HG03045 (cell line): Measurements from ENCODE around the gene TIRAP.
A peak's percentile ranks its signal among the peaks of the same experiment; 100 is the strongest.
"Not testable (repeated sequence)": the region's sequence is repeated elsewhere in the genome, so short reads cannot be mapped to it uniquely, and the experiment has no call there.

ENCODE experiments used
- ATAC-seq: cut with Tn5 transposase; IDR thresholded peaks from one replicate; pipeline ENCODE4 v1.9.1; 2021; ENCODE audit warnings: mild to moderate bottlenecking, moderate library complexity; ENCODE audit not compliant: unreplicated experiment

TIRAP gene, protein sequence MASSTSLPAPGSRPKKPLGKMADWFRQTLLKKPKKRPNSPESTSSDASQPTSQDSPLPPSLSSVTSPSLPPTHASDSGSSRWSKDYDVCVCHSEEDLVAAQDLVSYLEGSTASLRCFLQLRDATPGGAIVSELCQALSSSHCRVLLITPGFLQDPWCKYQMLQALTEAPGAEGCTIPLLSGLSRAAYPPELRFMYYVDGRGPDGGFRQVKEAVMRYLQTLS

GRCh38 chr11:126282736-126283591 is at the start of gene TIRAP:
Gene TIRAP, plus strand, starts transcription at chr11:126283093. Its CDS starts 7,802 bp downstream, at chr11:126290895.
- peak; percentile 68 for ATAC-seq

DNA sequence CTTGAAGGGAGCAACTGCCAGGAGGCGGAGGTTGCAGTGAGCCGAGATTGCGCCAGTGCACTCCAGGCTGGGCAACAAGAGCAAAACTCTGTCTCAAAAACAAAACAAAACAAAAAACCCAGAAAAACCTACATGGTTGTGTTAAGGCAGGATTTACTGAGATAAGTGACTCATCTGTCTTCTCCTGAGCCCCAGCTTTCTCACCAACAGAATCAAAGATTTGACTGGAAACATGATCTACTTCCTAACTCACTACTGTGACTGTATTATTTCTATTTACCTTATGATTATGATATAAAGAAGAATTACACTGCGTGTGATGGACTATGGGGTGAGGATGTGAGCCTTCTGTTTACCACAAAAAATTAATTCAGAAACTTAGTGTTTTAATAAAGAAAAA is 49.5 kb upstream of the TIRAP start:
- no peak for ATAC-seq

DNA sequence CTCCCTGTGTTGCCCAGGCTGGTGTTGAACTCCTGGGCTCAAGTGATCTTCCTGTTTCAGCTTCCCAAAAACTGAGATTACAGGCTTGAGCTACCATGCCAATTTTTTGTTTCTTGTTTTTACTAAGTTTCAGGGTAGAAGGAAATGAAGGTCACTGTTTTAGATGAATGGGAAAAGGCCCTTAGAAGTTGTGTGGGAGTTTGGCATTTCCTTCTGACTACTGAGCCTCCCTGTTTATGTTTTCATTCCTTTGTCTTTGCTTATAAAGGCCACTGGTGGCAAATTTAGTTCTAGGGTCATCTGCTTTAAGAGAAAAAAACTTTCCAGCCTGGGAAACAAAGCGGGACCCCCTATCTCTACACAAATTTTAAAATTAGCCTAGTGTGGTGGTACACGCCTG is 36.3 kb upstream of the TIRAP start:
- no peak for ATAC-seq

GRCh38 chr11:126253265-126253664 is 29.6 kb upstream of the TIRAP start:
- no peak for ATAC-seq

- ATAC-seq: no peak
These were observed 28.1 kb upstream of the TIRAP start for GRCh38 chr11:126254819-126255218.

DNA sequence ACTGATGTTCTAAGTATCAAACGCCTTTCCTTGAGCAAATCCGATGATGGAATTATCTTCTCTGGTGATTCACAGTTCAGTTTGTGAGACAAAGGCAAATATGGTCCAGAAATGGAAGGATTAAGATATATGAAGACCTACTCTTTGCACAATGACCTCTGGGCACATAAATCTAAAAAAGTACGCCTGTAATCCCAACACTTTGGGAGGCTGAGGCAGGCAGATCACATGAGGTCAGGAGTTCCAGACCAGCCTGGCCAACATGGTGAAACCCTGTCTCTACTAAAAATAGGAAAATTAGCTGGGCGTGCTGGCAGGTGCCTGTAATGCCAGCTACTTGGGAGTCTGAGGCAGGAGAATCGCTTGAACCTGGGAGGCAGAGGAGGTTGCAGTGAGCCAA is 27.4 kb upstream of the TIRAP start:
- not testable (repeated sequence) for ATAC-seq

GRCh38 chr11:126256216-126256615 is 26.7 kb upstream of the TIRAP start:
- no peak for ATAC-seq

- no peak for ATAC-seq
These were observed 25.7 kb upstream of the TIRAP start for GRCh38 chr11:126257144-126257543.

- no peak for ATAC-seq
These were observed 25.1 kb upstream of the TIRAP start for GRCh38 chr11:126257764-126258163.

DNA sequence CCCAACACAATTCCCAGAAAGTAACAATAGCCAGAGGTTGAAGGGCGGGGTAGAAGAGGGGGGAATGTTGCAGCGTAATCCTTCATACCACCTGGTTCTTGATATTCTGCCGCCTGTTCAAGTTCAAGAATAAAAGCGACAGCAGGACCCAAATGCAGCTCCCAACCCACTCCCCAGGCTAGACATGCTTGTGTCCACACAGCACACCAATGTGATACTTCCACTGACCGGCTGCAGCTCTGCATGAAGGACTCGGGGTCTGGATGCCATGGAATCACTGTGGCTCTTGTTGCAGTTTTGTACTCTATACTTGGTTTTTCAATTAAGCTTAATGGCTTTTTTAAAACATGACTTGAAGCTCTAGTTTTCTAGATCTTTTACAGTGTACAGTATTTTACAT is 20.7 kb upstream of the TIRAP start:
- ATAC-seq: no peak

- no peak for ATAC-seq
These were observed 19.4 kb upstream of the TIRAP start for GRCh38 chr11:126263489-126263888.

- no peak for ATAC-seq
These were observed 17.1 kb upstream of the TIRAP start for GRCh38 chr11:126265811-126266210.

DNA sequence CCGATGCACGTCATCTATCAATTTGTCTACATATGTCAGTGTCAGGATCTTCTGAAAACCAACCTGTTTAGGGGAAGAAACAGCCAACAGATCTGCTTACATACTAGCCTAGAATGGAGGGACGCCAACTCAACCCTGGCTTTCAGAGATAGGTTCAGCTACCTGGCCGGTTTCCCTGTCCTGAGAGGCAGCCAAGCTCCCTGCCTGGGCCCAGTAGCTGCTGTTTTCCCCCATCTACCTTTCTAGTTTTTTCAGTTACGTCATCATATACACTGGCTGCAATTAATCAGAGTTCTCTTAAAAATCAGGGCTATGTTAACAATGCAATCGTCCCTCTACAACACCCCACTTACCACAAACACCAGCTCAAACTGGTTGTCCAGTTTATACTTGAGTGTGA is 15.2 kb upstream of the TIRAP start:
- no peak for ATAC-seq

DNA sequence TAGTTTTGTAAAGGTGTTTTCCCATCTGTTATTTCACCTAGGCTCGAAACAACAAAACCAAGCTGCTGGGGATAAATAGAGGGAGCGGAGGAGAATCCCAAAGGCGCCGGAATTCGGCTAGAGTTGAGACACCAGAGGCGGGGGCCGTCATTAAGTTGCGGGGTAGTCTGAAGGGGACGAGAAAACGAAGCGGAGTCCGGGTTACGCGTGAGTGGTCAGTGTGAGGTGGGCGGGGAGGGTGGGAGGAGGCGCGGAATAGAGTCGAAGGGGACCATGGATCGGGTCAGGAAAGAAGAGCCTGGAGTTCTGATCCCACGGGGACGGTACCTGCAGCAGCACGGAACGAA is 14.6 kb upstream of the TIRAP start:
- ATAC-seq: peak; percentile 5

DNA sequence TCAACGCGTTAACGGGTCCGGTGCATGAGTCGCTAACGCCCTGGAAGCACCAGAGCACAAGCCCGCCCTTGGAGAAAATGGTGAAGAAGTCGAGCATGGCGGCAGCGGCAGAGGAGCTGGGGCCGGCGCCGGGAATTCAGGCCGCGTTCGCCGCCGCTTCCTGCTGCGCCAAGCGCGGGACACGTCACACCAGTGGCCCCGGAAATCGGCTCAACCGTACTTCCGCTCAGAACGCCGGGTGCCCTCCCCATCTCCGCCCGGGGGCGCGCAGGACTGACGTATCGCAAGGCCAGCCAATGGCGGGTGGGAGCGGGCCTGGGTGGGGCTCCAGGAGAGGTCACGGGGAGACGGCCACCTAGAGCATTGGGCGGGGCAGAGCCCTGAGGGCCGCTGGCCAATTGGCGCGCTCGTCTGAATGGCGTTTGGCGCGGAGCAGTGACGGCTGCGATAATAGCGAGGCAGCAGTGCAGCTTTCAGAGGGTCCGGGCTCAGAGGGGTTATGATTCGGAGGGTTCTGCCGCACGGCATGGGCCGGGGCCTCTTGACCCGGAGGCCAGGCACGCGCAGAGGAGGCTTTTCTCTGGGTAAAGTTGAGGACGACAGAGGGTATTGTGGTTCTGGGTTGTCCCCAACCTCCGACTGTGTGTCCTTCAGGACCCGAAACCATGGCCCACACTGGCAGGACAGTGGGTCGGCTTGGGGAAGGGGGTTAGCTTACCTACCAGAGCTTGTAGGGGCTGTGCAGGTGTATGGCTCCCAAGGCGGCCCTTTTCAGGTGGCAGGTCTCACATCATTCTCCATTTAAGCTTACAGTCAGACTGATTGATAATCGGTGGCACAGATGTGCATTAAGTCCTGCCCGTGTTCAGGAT is 13.9 kb upstream of the TIRAP start, which contains the start of the genes FOXRED1 and SRPRA:
Gene FOXRED1 (plus strand): TSS at position 447 of the 872 bp plus-strand sequence. CDS start 53 bp downstream, at position 500.
Gene SRPRA (minus strand): TSS at position 188 of the 872 bp plus-strand sequence. CDS start 91 bp downstream, at position 97.
- ATAC-seq: peak; percentile 99

DNA sequence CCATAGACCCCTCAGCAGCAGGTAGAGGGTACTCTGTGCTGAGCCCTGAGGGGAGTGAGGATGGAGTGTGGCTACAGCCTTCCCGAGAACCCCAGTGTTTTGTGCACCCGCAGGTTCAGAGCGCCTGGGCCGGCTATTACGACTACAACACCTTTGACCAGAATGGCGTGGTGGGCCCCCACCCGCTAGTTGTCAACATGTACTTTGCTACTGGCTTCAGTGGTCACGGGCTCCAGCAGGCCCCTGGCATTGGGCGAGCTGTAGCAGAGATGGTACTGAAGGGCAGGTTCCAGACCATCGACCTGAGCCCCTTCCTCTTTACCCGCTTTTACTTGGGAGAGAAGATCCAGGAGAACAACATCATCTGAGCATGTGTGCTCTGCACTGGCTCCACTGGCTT is 5.6 kb upstream of the TIRAP start:
- no peak for ATAC-seq

DNA sequence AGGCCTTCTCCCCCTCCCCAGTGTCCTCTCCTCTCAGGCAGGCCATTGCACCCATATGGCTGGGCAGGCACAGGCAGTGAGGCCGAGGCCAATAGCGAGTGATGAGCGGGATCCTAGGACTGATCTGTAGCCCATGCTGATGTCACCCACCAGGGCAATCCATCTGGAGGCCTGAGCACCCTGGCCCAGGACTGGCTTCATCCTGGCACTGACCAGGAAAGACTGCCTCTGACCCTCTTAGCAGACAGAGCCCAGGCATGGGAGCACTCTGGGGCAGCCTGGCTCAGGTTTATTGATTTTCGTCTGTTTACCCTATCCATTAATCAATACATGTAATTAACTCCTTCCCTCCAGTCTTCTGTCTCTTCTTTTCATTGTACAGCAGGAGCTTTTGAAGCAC is 5.1 kb upstream of the TIRAP start:
- ATAC-seq: no peak

GRCh38 chr11:126279191-126279590 is 3.7 kb upstream of the TIRAP start:
- no peak for ATAC-seq

GRCh38 chr11:126280595-126280994 is 2.3 kb upstream of the TIRAP start:
- ATAC-seq: no peak

GRCh38 chr11:126281245-126281644 is 1.6 kb upstream of the TIRAP start:
- no peak for ATAC-seq

DNA sequence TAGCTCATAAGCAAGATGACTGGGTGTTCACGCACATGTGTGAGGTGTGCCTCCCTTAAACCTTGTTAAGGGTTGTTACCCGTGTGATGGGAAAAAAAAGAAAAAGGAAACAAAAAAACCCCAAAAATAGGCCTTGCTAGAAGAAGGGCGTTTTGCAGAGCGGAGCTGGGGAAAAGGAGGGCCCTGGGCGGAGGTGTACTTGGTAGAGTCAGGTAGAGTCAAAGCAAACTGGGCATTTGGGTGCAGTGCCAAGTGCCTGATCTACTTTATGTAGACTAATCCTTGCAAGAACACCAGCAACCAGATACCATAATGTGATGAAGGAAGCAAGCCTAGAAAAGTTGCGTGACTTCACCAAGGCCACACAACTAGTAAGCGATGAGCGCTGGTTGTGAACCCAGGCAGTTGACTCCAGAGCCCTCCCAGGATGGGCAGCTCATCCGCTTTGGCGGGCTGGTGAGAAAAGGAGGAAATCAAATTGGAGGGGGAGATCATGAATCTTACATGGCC is 1.2 kb upstream of the TIRAP start:
- ATAC-seq: no peak
